Thoracic aorta (tissue), 2 donors: ENCODE measurements around the gene COG5. TPM values are rescaled to one million over a fixed set of nuclear protein-coding genes. Genes with fewer than 3 reads are reported as not detected.

Source experiments
- ATAC-seq: fragments of 150-250 bp; one replicate; pipeline ENCODE4 v1.8.0; 2017; ENCODE audit warnings: low read depth; ENCODE audit not compliant: insufficient number of reproducible peaks, low FRiP score
- DNase-seq: peaks from one replicate; pipeline ENCODE4 v3.0.0-alpha.2; 2020; ENCODE audit warnings: low spot score
- H3K27ac ChIP-seq, 2 donors: fragments of 200-600 bp; sonication (generic); 1 replicate in 1 of 2; 2 replicates in 1 of 2; pipeline ENCODE4 v1.5.1; 2016; ENCODE audit warnings: mild to moderate bottlenecking in 2 of 2, moderate library complexity in 2 of 2
- H3K27me3 ChIP-seq: fragments of 200-600 bp; sonication (generic); replicated peaks from 2 replicates; pipeline ENCODE4 v1.6.0; 2016; ENCODE audit warnings: mild to moderate bottlenecking; ENCODE audit not compliant: insufficient read depth
- H3K36me3 ChIP-seq: fragments of 200-600 bp; sonication (generic); one replicate; pipeline ENCODE4 v1.5.1; 2016
- H3K4me1 ChIP-seq, 2 donors: fragments of 200-600 bp; sonication (generic); 1 replicate in 1 of 2; 2 replicates in 1 of 2; pipeline versions ENCODE4 v1.5.1 to v1.6.0; 2016; ENCODE audit warnings: low read depth in 2 of 2, mild to moderate bottlenecking in 1 of 2; ENCODE audit not compliant: control insufficient read depth in 1 of 2
- H3K4me3 ChIP-seq: fragments of 200-600 bp; sonication (generic); 2 replicates; pipeline ENCODE4 v1.5.1; 2016; ENCODE audit warnings: mild to moderate bottlenecking
- H3K9me3 ChIP-seq: fragments of 200-600 bp; sonication (generic); 2 replicates; pipeline ENCODE4 v1.5.1; 2016
- CTCF ChIP-seq: fragments of 200-600 bp; sonication (generic); IDR thresholded peaks from one replicate; pipeline ENCODE4 v1.5.1; 2019; ENCODE audit warnings: antibody characterized with exemption
- total RNA-seq, 2 donors: library from RNA; depleted of rRNA; stranded (reverse); fragments of >200 nt; gene quantifications; one replicate each; pipeline versions ENCODE4 v1.1.0 to v1.2.3, GENCODE V29; 2016

Gene COG5
- total RNA-seq, 2 donors from 2014 or later: 52.5 to 72.4 TPM

GRCh38 chr7:107201795-107202450, 361.8 kb downstream of the COG5 start:
- Histone ChIP-seq H3K9me3 (no peaks in the 10 kb centered on the region), H3K4me1 (peaks cover 0 to 5% of the 10 kb centered on the region in 2 donors), H3K36me3 (peaks cover 52% of the 10 kb centered on the region), H3K27ac (no peak overlapping the region), H3K4me3 (no peak overlapping the region), H3K27me3 (no peaks in the 10 kb centered on the region)
- DNase-seq (no peak), ATAC-seq (no peak)
- TF ChIP-seq CTCF: peak; percentile 23

- H3K4me3 ChIP-seq: no peak overlapping the region
- peaks cover 50% of the 10 kb centered on the region for H3K36me3 ChIP-seq
- H3K27ac ChIP-seq: no peak overlapping the region
- ATAC-seq (no peak), DNase-seq (no peak)
- no peaks in the 10 kb centered on the region for H3K27me3 ChIP-seq
- no peak for TF ChIP-seq CTCF
- H3K9me3 ChIP-seq: no peaks in the 10 kb centered on the region
- peaks cover 0 to 10% of the 10 kb centered on the region in 2 donors for H3K4me1 ChIP-seq
Observed at GRCh38 chr7:107196834-107197610, 366.7 kb downstream of the COG5 start.

- no peaks in the 10 kb centered on the region for H3K27me3 ChIP-seq
- no peak overlapping the region for H3K4me3 ChIP-seq
- no peak overlapping the region for H3K27ac ChIP-seq
- no peak for ATAC-seq
- peaks cover 0 to 10% of the 10 kb centered on the region in 2 donors for H3K4me1 ChIP-seq
- H3K9me3 ChIP-seq: no peaks in the 10 kb centered on the region
- no peak for TF ChIP-seq CTCF
- DNase-seq: no peak
- H3K36me3 ChIP-seq: peaks cover 30% of the 10 kb centered on the region
Observed at GRCh38 chr7:107194052-107194451, 369.7 kb downstream of the COG5 start.

- no peak for TF ChIP-seq CTCF
- no peak overlapping the region for H3K4me3 ChIP-seq
- DNase-seq (no peak), ATAC-seq (no peak)
- peaks cover 0 to 10% of the 10 kb centered on the region in 2 donors for H3K4me1 ChIP-seq
- no peak overlapping the region for H3K27ac ChIP-seq
- H3K27me3 ChIP-seq: no peaks in the 10 kb centered on the region
- H3K9me3 ChIP-seq: no peaks in the 10 kb centered on the region
- H3K36me3 ChIP-seq: peaks cover 34% of the 10 kb centered on the region
Observed at GRCh38 chr7:107190090-107190489, 373.6 kb downstream of the COG5 start.

- Histone ChIP-seq H3K4me1 (no peaks in the 10 kb centered on the region), H3K4me3 (no peak overlapping the region), H3K27me3 (no peaks in the 10 kb centered on the region), H3K27ac (no peak overlapping the region), H3K9me3 (no peaks in the 10 kb centered on the region), H3K36me3 (peaks cover 44% of the 10 kb centered on the region)
- no peak for DNase-seq
- TF ChIP-seq CTCF: no peak
- ATAC-seq: no peak
Observed at GRCh38 chr7:107187774-107188173, 375.9 kb downstream of the COG5 start.
